Measurements from ENCODE around the gene ELMOD1.
A peak's percentile ranks its signal among the peaks of the same experiment; 100 is the strongest.

The ELMOD1 gene

GRCh38 chr11:107567739-107568335 is 23.1 kb upstream of the ELMOD1 start:
- peak overlapping the region; percentile 86 for H2AFZ ChIP-seq (ENCODE audit: low read depth, low read length, severe bottlenecking)

GRCh38 chr11:107570015-107570414 is 20.9 kb upstream of the ELMOD1 start:
- no peaks in the 10 kb centered on the region for H3K9me2 ChIP-seq (replicated peaks; ENCODE audit: insufficient read depth, low read length)

More at GRCh38 chr11:107567739-107568335, 23.1 kb upstream of the ELMOD1 start:
- Histone ChIP-seq H3K9ac (ENCODE audit: low read length) (peak overlapping the region; percentile 24), H3K4me2 (ENCODE audit: low read depth, low read length, poor library complexity, severe bottlenecking) (peak overlapping the region; percentile 70), H3K4me3 (ENCODE audit: insufficient read depth, low read length, poor library complexity, severe bottlenecking) (peak overlapping the region; percentile 16), H3K36me3 (ENCODE audit: low read length) (no peaks in the 10 kb centered on the region), H3F3A (ENCODE audit: insufficient read depth) (peaks cover 50% of the 10 kb centered on the region), H3K9me3 (ENCODE audit: insufficient read depth, low read length) (no peaks in the 10 kb centered on the region), H3K27me3 (ENCODE audit: low read length) (no peaks in the 10 kb centered on the region), H4K20me1 (ENCODE audit: low read depth, low read length) (no peaks in the 10 kb centered on the region), H3K79me2 (ENCODE audit: insufficient read depth, low read length) (peaks cover 23% of the 10 kb centered on the region), H3K27ac (ENCODE audit: low read depth, low read length) (peak overlapping the region; percentile 88), H3K9me2 (replicated peaks; ENCODE audit: insufficient read depth, low read length) (no peaks in the 10 kb centered on the region)
- TF ChIP-seq, protein P1, sequence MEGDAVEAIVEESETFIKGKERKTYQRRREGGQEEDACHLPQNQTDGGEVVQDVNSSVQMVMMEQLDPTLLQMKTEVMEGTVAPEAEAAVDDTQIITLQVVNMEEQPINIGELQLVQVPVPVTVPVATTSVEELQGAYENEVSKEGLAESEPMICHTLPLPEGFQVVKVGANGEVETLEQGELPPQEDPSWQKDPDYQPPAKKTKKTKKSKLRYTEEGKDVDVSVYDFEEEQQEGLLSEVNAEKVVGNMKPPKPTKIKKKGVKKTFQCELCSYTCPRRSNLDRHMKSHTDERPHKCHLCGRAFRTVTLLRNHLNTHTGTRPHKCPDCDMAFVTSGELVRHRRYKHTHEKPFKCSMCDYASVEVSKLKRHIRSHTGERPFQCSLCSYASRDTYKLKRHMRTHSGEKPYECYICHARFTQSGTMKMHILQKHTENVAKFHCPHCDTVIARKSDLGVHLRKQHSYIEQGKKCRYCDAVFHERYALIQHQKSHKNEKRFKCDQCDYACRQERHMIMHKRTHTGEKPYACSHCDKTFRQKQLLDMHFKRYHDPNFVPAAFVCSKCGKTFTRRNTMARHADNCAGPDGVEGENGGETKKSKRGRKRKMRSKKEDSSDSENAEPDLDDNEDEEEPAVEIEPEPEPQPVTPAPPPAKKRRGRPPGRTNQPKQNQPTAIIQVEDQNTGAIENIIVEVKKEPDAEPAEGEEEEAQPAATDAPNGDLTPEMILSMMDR (IDR thresholded peaks at IDR 0.05; ENCODE audit: insufficient read depth, low read length, poor library complexity, severe bottlenecking), result no peak
- no peak for TF ChIP-seq EZH2phosphoT487 (conservative IDR thresholded peaks at IDR 0.05; ENCODE audit: low read length)

DNA sequence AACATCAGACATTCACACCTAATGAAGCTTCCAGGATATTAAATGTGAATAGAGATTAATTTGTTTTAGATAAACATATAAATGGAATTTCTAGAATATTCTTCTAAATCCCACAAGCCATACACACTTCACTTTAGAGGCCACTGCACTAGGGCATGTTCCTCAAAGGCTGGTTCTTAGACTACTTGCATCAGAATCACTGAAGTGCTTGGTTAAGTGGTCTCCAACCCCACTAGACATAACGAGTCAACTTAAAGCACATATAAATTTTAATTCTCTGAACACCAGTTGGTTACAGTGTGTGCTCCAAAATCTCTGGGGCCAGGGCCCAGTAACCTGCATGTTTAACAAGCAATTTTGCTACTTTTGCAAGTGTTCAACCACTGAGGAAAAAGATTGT is 17.5 kb upstream of the ELMOD1 start:
- TF ChIP-seq, protein P1 (IDR thresholded peaks at IDR 0.05; ENCODE audit: insufficient read depth, low read length, poor library complexity, severe bottlenecking), result no peak
- TF ChIP-seq EZH2phosphoT487 (conservative IDR thresholded peaks at IDR 0.05; ENCODE audit: low read length), result no peak
- H3K27ac ChIP-seq (ENCODE audit: low read depth, low read length), result no peak overlapping the region
- H4K20me1 ChIP-seq (ENCODE audit: low read depth, low read length), result no peaks in the 10 kb centered on the region
- H3K9me2 ChIP-seq (replicated peaks; ENCODE audit: insufficient read depth, low read length), result no peaks in the 10 kb centered on the region
- no peak overlapping the region for H3K4me3 ChIP-seq (ENCODE audit: insufficient read depth, low read length, poor library complexity, severe bottlenecking)
- H3K9ac ChIP-seq (ENCODE audit: low read length), result no peak overlapping the region
- H2AFZ ChIP-seq (ENCODE audit: low read depth, low read length, severe bottlenecking), result no peak overlapping the region
- H3K79me2 ChIP-seq (ENCODE audit: insufficient read depth, low read length), result no peaks in the 10 kb centered on the region
- no peaks in the 10 kb centered on the region for H3K9me3 ChIP-seq (ENCODE audit: insufficient read depth, low read length)
- no peaks in the 10 kb centered on the region for H3K36me3 ChIP-seq (ENCODE audit: low read length)
- H3K27me3 ChIP-seq (ENCODE audit: low read length), result no peaks in the 10 kb centered on the region
- H3K4me2 ChIP-seq (ENCODE audit: low read depth, low read length, poor library complexity, severe bottlenecking), result no peak overlapping the region
- peaks cover 4% of the 10 kb centered on the region for H3F3A ChIP-seq (ENCODE audit: insufficient read depth)

More at GRCh38 chr11:107570015-107570414, 20.9 kb upstream of the ELMOD1 start:
- Histone ChIP-seq H3K9ac (ENCODE audit: low read length) (no peak overlapping the region), H3K4me3 (ENCODE audit: insufficient read depth, low read length, poor library complexity, severe bottlenecking) (no peak overlapping the region), H3K4me2 (ENCODE audit: low read depth, low read length, poor library complexity, severe bottlenecking) (no peak overlapping the region), H2AFZ (ENCODE audit: low read depth, low read length, severe bottlenecking) (no peak overlapping the region), H3K79me2 (ENCODE audit: insufficient read depth, low read length) (peaks cover under 1% of the 10 kb centered on the region; the same call in 1 of the 2 replicates), H3K27ac (ENCODE audit: low read depth, low read length) (no peak overlapping the region), H3K27me3 (ENCODE audit: low read length) (no peaks in the 10 kb centered on the region), H3F3A (ENCODE audit: insufficient read depth) (peaks cover 37% of the 10 kb centered on the region), H3K9me3 (ENCODE audit: insufficient read depth, low read length) (no peaks in the 10 kb centered on the region), H4K20me1 (ENCODE audit: low read depth, low read length) (no peaks in the 10 kb centered on the region), H3K36me3 (ENCODE audit: low read length) (no peaks in the 10 kb centered on the region)
- TF ChIP-seq, protein P1 (IDR thresholded peaks at IDR 0.05; ENCODE audit: insufficient read depth, low read length, poor library complexity, severe bottlenecking), result no peak
- no peak for TF ChIP-seq EZH2phosphoT487 (conservative IDR thresholded peaks at IDR 0.05; ENCODE audit: low read length)

All from SU-DHL-6 (cell line).